GM19372 (cell line): Measurements from ENCODE around the gene PAK6.

Experiments
- ATAC-seq: cut with Tn5 transposase; IDR thresholded peaks from one replicate; pipeline ENCODE4 v1.9.1; 2021; ENCODE audit warnings: mild to moderate bottlenecking, low read depth, moderate library complexity; ENCODE audit not compliant: unreplicated experiment

Gene PAK6

DNA sequence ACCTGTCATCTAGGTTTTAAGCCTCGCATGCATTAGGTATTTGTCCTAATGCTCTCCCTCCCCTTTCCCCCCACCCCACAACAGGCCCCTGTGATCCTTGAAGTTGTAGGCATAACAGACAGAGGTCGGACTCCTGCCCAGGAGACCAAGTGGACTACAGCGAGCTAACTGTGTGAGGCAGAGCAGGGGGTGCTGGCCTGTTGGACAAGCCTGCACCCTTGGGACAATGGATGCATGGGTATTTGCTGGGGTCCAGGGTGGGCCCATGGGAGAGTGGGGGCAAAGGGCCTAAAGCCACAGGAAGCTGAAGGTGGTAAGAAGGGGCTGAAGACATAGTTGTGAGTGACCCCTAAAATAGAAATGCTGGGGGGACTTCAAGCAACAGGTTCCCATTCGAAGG, 66.4 kb downstream of the PAK6 start:
- no peak for ATAC-seq

DNA sequence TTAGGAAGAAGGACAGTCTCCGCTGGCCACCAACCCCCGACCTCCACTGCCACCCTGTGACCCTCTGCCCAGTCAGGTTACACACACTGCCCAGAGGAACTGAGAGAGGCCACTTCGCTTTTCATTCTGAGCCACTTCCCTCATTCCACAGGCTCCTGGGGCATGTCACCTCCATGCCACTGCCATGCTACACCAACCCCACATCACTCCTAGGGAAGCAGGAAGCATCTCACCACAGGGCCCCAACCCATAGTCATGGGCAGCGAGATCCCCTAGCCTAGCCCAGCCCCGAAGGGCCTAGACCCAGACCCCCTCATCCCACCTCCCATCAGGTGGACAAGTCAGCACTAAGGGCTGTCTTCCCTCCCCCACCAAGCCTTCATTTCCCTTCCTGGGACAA, 67.5 kb downstream of the PAK6 start:
- no peak for ATAC-seq

DNA sequence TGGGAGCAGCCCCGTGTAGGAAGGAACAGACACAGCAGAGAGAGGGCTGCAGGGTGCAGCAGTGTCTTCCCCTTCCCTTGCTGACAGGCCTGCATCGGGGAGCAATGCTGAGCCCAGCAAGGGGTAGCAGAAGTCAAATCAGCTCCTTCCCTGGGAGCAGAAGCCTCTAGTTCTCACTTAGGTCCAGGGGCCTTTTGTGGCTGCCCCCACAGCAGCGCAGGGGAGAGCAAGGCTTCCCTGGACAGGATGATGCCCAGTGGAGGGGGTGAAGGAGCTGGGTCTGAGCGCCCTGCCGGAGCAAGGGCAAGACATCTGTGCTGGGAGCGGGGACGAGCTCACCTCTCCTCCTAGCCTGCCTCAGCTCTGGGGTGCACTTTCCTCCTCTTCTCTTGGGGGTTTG, 68.0 kb downstream of the PAK6 start:
- no peak for ATAC-seq

DNA sequence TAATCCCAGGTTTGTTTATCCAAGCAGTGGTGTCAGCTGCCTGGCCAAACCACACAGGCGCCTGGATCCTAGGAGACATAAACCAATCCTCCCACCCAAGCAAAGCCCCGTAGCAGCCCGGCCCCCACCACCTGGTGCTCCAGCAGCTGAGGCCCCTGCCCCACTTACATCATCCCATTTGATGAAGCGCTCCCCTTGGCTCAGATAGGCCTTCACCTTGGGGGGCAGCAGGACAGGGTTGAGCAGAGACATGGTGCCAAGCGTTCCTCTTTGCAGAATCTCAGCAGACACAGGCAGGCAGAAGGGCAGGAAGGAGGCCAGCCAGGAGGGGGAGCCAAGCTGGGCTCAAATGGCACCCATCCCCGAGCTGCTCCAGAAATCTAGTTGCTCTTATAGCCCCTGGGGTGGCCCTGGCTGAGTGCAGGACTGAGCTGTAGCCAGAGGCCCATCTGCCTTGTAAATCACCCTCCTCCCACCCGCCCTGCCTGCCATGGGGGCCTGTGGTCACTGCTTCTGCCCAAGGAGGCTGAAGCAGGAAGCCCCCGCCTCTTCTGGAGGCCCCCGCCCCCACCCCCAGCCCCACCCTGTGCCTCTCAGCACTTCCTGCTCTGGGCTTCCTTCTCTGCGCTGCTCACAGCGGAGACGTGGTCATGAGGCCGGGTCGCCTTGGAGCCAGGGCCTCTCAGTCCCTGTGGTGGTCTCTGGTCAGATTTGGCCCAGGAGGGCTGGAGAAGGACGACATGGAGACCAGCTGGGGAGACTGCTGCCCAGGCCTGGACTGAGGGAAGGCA, 68.8 kb downstream of the PAK6 start, which contains the start of gene PLCB2:
Gene PLCB2 (minus strand): TSS at position 515 of the 791 bp plus-strand sequence. CDS start 263 bp downstream, at position 252.
- peak; percentile 58 for ATAC-seq

DNA sequence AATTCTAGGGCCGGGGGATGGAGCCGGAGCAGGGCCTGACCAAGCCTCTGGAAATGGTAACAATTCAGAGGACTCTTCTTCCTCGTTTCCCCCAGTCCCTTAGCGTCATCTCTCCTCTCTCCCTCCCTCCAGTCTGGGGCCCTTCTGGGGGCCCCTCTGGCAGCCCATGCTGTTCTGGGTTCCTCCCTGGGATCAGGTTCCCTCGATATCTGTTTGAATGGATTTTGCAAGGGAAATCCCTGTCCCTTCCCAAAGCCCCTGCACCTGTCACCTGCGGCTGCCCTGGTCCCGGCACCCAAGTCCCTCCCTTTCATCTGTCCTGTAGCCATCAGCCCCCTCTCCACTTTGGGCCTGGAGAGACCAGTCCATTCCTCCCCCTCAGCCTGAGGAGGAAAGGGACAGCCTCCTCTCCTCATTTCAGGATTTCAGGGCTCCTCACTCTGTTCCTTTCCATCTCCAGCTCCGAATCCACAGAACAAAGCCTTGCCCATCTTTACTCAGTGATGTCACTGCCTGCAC, 70.5 kb downstream of the PAK6 start:
- no peak for ATAC-seq

DNA sequence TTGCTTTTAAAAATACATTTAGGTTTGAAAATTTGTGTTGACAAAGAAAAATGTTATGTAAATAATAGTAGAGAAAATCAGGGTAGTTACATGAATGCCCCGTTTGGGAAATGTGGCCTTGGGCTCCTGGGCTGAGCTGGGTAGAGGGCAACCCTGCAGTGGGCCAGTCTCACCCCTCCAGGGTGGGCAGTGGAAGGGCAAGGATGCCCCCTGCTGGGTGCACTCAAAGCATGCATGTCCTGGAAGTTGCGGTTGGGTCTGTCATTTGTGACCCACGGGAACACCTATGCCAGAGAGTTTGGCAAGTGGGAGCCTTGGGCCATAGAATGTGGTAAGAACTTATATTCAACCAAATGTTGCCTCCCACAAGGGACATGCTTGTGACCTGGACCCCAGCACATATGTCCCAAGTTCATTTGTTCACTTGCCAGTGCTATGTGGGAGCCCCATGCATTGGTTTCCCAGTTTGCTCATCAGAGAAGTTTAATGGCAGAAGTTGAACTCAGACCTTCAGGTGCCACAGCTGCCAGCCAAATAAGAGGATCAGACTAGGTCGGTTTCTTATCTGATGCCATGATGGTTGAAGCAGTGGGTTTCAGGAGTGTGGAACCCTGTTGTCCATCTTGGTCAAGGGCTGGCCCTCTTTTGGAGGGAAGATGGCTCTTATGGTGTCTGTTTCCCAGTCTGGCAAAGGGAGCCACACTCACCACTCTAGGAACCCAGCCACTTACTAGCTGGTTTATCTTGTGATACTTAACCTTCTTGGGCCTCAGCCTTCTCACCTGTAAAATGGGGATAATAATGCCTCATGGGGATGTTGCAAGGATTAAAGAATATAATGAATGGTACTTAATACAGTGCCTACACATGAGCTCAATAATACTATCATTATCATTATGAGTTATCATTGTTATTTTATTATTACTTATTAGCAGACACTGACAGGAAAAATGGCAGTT, 71.4 kb downstream of the PAK6 start:
- ATAC-seq = no peak

DNA sequence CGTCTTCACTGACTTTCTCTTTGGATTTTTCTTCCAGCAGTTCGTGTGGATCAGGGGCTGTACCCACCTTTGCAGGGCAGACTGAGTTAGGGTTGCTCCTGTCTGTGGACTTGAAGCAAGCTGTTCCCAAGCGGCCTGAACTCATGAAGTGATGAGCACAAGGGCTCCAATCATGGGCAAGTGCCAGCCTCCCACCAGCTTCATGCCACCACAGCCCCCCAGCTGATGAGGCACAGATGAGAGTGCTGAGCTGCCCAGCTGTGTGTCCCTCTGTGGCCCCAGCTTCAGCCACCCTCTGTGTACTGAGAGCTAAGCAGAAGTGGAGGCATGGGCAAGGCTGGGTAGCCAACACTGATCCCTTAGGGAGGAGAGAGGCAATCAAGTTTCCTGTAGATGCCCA, 72.1 kb downstream of the PAK6 start:
- ATAC-seq = no peak

DNA sequence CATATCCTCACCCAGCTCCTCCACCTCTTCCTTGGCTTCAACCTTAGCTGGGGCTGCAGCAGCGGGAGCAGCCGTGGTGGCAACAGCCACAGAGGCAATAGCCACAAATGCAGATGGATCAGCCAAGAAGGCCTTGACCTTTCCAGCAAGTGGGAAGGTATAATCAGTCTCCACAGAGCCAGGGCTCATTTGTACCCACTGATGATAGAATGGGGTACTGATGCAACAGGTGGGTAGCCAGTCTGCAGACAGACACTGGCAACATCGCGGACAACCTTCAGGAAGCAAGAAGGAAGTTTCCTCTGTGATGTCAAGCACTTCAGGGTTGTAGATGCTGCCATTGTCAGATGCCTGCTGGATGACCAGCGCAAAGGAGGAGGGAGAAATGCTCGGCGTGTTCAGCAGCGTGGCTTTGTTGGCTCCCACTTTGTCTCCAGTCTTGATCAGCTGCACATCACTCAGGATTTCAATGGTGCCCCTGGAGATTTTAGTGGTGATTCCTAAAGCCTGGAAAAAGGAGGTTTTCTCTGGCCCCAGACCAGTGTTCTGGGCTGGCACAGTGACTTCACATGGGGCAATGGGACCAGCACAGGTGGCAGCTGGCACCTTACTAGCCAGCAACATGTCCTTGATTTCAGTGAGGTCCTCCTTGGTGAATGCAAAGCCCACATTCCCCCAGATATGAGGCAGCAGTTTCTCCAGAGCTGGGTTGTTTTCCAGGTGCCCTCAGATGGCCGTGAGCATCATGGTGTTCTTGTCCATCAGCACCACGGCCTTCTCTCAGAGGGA, 73.7 kb downstream of the PAK6 start:
- no peak for ATAC-seq

DNA sequence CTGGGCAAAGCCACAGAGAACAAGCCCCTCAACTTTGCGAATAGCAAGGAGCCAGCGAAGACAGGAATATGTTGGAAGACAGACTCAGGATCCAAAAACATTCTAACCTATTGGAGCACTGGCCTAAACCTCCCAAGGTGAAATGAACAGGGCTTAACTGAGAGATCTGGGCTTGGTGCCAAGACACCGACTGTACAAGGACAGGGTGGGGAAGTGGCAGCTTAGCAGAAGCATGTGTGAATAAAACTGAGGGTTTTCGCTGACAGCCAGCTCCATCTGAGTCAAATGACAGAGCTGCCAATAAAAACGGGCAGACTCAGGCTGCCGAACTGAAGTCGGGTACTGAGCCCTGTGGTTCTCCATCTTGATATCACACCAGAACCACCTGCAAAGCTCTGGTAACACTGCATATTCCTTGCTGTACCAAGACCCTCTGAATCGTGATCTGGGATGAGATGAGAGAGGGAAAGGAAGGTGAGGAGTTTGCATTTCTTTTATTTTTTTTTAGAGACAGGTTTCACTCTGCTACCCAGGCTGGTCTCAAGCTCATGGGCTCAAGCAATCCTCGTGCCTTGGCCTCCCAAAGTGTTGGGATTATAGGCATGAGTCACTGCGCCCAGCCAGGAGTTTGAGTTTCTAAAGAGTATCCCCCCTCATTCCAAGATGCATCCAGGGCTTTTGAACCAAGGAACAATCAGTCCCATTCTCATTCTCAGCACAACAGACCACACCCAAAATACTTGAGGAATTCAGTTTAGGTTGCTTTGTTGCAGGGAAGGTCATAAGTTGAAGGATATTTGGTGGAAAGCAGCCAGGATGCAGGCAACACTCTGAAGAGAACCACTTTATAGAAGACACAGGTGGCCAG, 74.9 kb downstream of the PAK6 start:
- no peak for ATAC-seq

DNA sequence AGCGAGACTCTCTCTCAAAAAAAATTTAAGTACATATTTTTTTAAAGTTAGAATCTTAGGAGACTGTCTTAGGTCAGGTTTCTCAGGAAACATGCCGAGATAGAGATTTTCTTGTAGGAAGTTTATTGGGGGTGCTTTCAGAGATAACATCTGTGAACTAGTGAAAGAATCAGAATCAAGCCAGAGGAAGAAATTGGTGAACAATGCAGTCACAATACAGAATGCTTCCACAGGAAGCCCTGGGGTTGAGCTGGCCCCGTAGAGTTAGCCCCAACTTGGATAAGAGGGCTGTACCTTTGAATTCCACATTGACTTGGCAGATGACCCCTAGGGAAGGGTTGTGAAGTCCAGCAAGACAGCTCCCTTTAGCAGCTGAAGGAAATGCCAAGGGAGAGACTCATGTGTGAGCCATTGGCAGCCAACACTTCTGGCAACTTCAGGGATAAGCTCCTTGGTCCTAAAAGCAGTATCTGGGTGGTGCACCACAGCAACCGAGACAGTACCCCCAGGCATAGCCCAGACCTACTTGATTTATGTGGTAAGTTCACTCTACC, 75.9 kb downstream of the PAK6 start:
- ATAC-seq = no peak

DNA sequence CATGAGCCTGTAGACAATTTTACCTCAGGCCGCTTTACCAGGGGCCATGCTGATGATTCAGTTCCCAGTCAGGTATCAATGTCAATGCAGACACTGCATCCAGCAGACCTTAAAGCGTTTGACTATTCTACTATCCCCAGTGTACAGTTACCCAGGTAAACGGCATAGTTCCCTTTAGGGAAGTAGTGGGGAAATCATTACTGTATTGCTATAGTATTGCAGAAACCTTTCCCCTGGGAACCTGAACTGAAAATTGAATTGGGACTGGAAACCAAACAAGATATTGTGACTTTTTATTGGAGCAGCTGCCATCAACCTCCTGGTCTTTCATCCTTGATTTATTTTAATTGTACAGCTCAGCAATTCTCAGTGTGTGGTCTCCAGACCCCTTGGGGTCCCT, 78.1 kb downstream of the PAK6 start:
- no peak for ATAC-seq

DNA sequence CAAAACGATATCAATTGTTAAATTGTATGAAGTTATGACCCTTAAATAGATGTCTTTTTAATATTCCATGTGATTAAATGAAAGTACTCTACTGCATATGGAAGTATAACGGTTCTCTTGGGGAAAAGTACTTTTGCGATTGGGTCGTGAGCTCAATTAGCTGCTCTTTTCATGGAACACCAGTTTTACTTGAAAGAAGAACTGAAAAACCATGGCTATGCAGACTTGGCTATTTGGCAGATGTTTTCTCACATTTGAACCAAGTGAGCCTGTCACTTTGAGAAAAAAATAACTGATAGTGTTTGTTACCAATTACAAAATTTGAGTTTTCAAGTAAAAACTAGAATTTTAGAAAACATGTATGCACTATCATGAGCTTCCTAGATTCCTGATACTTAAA, 78.7 kb downstream of the PAK6 start:
- no peak for ATAC-seq

DNA sequence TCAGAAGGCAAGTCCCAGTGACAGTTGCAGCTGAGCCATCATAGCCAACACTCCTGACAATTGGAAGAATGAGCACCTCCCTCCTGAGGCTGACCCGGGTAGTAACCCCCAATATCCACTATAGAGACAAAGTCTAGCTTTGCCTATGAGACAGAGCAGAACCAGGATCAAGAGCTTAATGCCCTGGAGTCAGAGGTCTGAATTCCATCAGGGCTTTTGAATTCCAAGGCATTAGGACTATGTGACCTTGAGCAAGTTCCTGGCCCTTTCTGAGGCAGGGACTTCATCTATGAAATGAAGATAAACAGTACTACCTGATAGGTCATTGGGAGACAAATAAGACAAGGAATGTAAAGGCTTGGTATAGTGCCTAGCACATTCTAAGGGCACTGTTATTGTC, 81.5 kb downstream of the PAK6 start:
- no peak for ATAC-seq

DNA sequence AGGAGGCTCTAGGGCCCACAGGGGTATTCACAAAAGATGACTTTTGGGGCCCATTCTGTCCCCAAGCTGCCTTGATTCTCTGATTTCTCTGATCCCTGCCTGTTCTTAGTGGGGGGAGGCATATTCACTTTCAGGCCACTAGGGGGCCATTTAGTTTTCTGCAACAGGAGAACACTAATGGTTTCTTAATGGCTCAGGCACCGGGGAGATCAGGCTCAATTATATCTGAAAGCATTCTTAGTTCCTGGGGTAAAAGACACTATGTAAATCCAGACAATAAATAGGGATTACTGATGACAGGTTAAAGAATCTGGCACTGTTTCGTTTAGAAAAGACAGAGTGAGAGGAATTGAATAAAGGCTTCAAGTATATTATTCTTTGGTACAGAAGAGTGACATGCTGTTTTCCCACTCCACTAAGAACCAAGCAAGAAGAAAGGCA, 82.1 kb downstream of the PAK6 start:
- no peak for ATAC-seq

DNA sequence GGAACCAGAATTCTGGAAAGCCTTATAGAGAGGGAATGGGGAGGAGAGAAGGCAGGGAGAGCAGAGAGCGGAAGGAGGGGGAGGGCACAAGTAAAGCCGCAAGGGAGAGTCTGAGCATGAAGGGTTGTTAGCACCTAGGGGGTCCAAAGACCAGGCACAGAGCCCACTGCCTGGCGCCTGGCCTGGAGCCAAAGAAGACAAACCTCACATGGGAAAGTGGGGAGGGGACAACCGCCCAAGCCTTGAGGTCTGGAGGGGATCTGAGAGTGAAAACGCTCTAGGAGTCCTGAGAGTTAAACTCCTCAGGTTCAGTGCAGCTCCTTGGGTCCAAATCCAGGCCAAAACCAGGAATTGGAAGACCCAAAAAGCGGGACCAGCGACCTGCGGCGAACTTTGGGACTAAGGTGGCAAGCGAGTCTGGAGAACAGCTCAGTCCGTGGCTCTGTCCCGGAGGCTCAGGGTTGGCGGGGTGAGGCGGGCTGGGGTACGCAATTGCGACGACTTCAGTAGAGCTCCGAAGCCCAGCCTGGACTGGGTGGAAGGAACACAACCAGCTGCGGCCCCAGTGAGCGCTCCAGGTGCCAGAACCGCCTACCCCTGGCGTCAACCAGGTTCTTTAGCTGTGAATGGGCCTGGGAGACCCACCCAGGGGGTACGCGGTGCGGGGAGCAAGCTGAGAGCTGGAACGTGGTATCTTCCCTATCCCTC, 83.8 kb downstream of the PAK6 start:
- ATAC-seq = no peak

DNA sequence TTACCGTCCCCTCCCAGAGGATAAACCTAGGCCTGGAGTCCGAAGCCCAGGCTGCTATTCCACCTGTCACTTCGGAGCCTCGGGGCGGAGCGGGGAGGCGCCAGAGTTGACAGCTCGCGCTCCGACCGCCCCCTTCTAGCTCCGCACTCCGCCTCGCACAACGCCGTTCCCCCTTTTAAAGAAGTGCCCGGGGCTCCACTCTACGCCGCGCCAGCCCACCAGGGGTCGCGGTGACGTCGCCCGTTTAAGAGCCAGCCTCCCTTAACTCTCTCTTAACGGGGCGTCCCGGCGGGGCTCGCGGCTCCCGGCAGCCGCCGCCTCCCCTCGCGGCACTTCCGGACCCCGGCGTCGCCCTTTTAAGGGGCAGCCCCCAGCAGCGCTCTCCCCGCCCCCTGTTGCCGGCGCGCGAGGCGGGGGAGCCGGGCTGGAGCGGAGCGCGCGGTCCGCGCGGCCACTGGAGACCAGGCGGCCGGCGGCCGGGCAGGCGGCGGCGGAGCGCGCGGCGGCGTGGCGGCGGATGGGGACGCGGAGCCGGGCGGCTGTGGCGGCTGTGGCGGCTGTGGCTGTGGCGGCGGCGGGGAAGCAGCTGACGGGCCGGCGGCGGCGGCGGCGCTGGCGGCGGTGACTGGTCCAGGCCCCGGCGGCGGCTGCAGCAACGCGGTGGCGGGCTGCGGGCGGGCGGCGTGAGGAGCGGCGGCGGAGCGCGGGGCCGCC, 84.5 kb downstream of the PAK6 start, which contains the start of gene INAFM2:
Gene INAFM2 (plus strand): TSS at position 454 of the 714 bp plus-strand sequence. CDS start 364 bp downstream, outside the sequence.
- ATAC-seq = peak; percentile 79
